Measurements from ENCODE around the gene RNASET2.
"Not testable (repeated sequence)": the region's sequence is repeated elsewhere in the genome, so short reads cannot be mapped to it uniquely, and the experiment has no call there.

RNASET2 gene

GRCh38 chr6:166926748-166927147, 29.6 kb downstream of the RNASET2 start:
- no peak for DNase-seq

GRCh38 chr6:166925141-166925996, 31.0 kb downstream of the RNASET2 start:
- DNase-seq = no peak

GRCh38 chr6:166924531-166924930, 31.8 kb downstream of the RNASET2 start:
- DNase-seq = no peak

- DNase-seq = no peak
These were observed 33.4 kb downstream of the RNASET2 start for GRCh38 chr6:166922937-166923336.

GRCh38 chr6:166921570-166921969, 34.8 kb downstream of the RNASET2 start:
- no peak for DNase-seq

- DNase-seq = no peak
These were observed 39.5 kb downstream of the RNASET2 start for GRCh38 chr6:166916824-166917223.

- not testable (repeated sequence) for DNase-seq
These were observed 40.9 kb downstream of the RNASET2 start for GRCh38 chr6:166915484-166915883.

GRCh38 chr6:166914952-166915351, 41.4 kb downstream of the RNASET2 start:
- DNase-seq = not testable (repeated sequence)

GRCh38 chr6:166911248-166911677, 45.1 kb downstream of the RNASET2 start:
- DNase-seq = no peak

- no peak for DNase-seq
These were observed 45.7 kb downstream of the RNASET2 start for GRCh38 chr6:166910601-166911000.

- no peak for DNase-seq
These were observed 47.5 kb downstream of the RNASET2 start for GRCh38 chr6:166908811-166909210.

- no peak for DNase-seq
These were observed 48.2 kb downstream of the RNASET2 start for GRCh38 chr6:166907871-166908806.

- peak; percentile 15 for DNase-seq
These were observed 48.9 kb downstream of the RNASET2 start for GRCh38 chr6:166907373-166907841.

- DNase-seq = no peak
These were observed 49.8 kb downstream of the RNASET2 start for GRCh38 chr6:166906376-166907044.

- DNase-seq = no peak
These were observed 50.7 kb downstream of the RNASET2 start for GRCh38 chr6:166905505-166906134.

GRCh38 chr6:166905013-166905412, 51.3 kb downstream of the RNASET2 start:
- no peak for DNase-seq

GRCh38 chr6:166904101-166904746, 52.1 kb downstream of the RNASET2 start:
- DNase-seq = no peak

- no peak for DNase-seq
These were observed 52.9 kb downstream of the RNASET2 start for GRCh38 chr6:166903500-166903899.

- no peak for DNase-seq
These were observed 53.3 kb downstream of the RNASET2 start for GRCh38 chr6:166903027-166903426.

- DNase-seq = no peak
These were observed 54.1 kb downstream of the RNASET2 start for GRCh38 chr6:166902211-166902755.

GRCh38 chr6:166901626-166902025, 54.7 kb downstream of the RNASET2 start:
- no peak for DNase-seq

All from CD4-positive, alpha-beta T cell treated with Interleukin-10 for 1 hour (primary cell).